GM18502 (cell line): ENCODE results near the gene SRPK3.

ENCODE experiments used
- ATAC-seq: cut with Tn5 transposase; IDR thresholded peaks from one replicate; pipeline ENCODE4 v1.9.1; 2021; ENCODE audit warnings: mild to moderate bottlenecking; ENCODE audit not compliant: unreplicated experiment, poor library complexity

SRPK3 gene

DNA sequence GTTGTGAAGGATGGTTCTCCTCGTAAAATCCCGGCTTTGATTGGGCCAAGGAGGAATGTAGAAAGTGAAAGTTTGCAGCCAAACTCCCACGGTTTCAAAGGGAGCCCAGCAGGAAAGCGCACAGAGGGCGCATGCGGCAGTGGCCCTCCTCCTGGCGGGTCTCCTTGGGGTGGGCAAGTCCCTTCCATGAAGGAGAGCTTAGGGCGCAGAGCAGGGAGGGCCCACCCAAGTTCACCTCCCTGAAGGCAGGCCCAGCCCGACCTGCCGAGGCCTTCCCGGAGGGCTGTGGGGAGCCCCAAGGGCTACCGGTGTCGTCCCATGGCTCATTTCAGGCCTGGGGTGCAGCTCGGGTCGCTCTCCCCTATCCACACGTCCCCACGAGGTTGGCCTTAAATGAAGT, 47.5 kb downstream of the SRPK3 start:
- no peak for ATAC-seq

- ATAC-seq: no peak
Measured at GRCh38 chrX:153828723-153829548, 48.1 kb downstream of the SRPK3 start.

- no peak for ATAC-seq
Measured at GRCh38 chrX:153829549-153829798, 48.6 kb downstream of the SRPK3 start.

- no peak for ATAC-seq
Measured at GRCh38 chrX:153829799-153830639, 49.2 kb downstream of the SRPK3 start, which contains the start of gene PDZD4. Gene PDZD4, minus strand, starts transcription at chrX:153830544. Its CDS starts 246 bp downstream, at chrX:153830298.

- ATAC-seq: no peak
Measured at GRCh38 chrX:153830640-153831428, 50.0 kb downstream of the SRPK3 start.

GRCh38 chrX:153831429-153832150, 50.7 kb downstream of the SRPK3 start:
- ATAC-seq: no peak

DNA sequence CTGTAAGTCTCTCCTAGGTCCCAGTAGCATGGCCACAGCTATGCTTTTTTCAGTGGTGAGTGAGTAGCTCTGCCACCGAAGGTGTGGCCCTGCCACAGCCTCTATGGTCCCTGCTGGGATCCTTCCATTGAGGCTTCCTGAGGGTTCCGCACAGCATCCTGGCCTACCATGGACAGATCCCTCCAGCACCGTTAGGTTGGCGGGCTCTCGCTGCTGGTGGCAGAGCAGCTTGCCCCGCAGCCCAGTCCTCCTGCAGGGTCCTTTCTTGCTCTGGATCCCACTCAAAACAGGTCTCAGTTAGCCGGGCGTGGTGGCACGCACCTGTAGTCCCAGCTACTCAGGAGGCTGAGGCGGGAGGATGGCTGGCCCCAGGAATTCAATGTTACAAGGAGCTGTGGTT, 51.9 kb downstream of the SRPK3 start:
- no peak for ATAC-seq
